Nephron (organoid): ENCODE measurements around the gene SCYL3.
"Not testable (repeated sequence)": the region's sequence is repeated elsewhere in the genome, so short reads cannot be mapped to it uniquely, and the experiment has no call there.

ENCODE experiments used
- H3K27ac Mint-ChIP-seq, 3 experiments: 2 replicates each; pipeline ENCODE4 v1.8.0; 2020; ENCODE audit warnings: mixed read lengths in 3 of 3, mild to moderate bottlenecking in 2 of 3, moderate library complexity in 1 of 3
- H3K27me3 Mint-ChIP-seq: 2 replicates; pipeline ENCODE4 v1.8.0; 2021; ENCODE audit warnings: low read depth, mild to moderate bottlenecking, moderate library complexity, mixed read lengths
- H3K36me3 Mint-ChIP-seq: 2 replicates; pipeline ENCODE4 v1.8.0; 2020; ENCODE audit warnings: low read depth, mixed read lengths
- H3K4me1 Mint-ChIP-seq: 2 replicates; pipeline ENCODE4 v1.8.0; 2020; ENCODE audit warnings: mixed read lengths
- H3K4me3 Mint-ChIP-seq, 3 experiments: 2 replicates each; pipeline ENCODE4 v1.8.0; 2020; ENCODE audit warnings: mild to moderate bottlenecking in 3 of 3, mixed read lengths in 3 of 3, moderate library complexity in 2 of 3
- H3K9me3 Mint-ChIP-seq: 2 replicates; pipeline ENCODE4 v1.8.0; 2020; ENCODE audit warnings: mixed read lengths
- TF ChIP-seq, protein P1 (sequence below), 3 experiments: fragments of 200-600 bp; sonication (generic); IDR thresholded peaks; one replicate each; pipeline ENCODE4 v1.5.0; 2021; ENCODE audit warnings: antibody characterized with exemption in 3 of 3; ENCODE audit not compliant: unreplicated experiment in 3 of 3

Gene SCYL3

GRCh38 chr1:169872906-169873305 lies 20.8 kb downstream of the SCYL3 start:
- Mint-ChIP-seq H3K4me3 (no peak overlapping the region), H3K4me1 (no peaks in the 10 kb centered on the region), H3K27me3 (no peaks in the 10 kb centered on the region), H3K27ac (no peak overlapping the region), H3K36me3 (peaks cover 88% of the 10 kb centered on the region), H3K9me3 (peaks cover 17% of the 10 kb centered on the region)
- TF ChIP-seq, protein P1, sequence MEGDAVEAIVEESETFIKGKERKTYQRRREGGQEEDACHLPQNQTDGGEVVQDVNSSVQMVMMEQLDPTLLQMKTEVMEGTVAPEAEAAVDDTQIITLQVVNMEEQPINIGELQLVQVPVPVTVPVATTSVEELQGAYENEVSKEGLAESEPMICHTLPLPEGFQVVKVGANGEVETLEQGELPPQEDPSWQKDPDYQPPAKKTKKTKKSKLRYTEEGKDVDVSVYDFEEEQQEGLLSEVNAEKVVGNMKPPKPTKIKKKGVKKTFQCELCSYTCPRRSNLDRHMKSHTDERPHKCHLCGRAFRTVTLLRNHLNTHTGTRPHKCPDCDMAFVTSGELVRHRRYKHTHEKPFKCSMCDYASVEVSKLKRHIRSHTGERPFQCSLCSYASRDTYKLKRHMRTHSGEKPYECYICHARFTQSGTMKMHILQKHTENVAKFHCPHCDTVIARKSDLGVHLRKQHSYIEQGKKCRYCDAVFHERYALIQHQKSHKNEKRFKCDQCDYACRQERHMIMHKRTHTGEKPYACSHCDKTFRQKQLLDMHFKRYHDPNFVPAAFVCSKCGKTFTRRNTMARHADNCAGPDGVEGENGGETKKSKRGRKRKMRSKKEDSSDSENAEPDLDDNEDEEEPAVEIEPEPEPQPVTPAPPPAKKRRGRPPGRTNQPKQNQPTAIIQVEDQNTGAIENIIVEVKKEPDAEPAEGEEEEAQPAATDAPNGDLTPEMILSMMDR (IDR thresholded peaks at IDR 0.05; ENCODE audit: unreplicated experiment in 3 of 3): no peak

GRCh38 chr1:169871988-169872387 lies 21.7 kb downstream of the SCYL3 start:
- H3K27ac Mint-ChIP-seq, H3K4me1 Mint-ChIP-seq, H3K4me3 Mint-ChIP-seq, H3K27me3 Mint-ChIP-seq: not testable (repeated sequence)
- H3K9me3 Mint-ChIP-seq: peaks cover 17% of the 10 kb centered on the region
- H3K36me3 Mint-ChIP-seq: peaks cover 89% of the 10 kb centered on the region

DNA sequence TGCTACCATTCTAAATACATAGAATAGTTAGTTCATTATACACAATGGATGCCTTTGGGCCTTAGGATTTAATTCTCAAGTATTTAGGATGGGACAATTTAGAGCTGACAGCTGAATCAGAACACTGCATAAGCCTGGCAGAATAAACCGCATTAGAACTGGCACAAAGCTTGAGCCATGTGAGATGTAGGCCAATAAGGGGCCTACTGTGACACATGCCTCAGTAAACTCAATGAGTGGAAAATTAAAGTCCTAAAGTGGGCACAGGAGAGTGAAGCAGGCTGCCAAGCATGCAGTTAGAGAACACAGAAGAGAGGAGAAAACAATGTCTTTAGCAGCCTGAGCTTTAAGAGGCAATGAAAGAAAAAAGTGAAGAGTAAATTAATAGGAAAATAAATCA lies 24.3 kb downstream of the SCYL3 start:
- TF ChIP-seq, protein P1 (IDR thresholded peaks at IDR 0.05; ENCODE audit: unreplicated experiment in 3 of 3): no peak
- Mint-ChIP-seq H3K4me1 (no peaks in the 10 kb centered on the region), H3K4me3 (no peak overlapping the region), H3K27me3 (no peaks in the 10 kb centered on the region), H3K9me3 (peaks cover 17% of the 10 kb centered on the region), H3K27ac (no peak overlapping the region), H3K36me3 (peaks cover 89% of the 10 kb centered on the region)

DNA sequence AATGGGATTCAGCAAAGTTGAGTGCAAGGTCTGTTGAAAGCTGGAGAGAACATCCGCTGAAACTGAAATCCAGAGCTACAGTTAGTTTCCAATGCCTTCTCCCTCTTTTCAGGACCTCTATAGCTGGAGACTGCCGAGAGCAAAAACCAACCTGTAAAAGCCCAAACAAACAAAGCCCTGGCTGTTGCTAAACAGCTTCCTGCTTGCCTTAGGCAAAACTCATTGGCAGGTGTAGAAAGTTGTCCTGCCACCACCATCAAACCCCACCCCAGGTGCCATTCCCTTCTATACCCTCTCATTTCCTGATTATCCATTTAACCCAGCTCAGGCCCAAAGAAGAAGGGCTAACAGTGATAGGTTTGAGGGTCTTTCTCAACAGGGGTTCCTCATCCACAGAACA lies 24.7 kb downstream of the SCYL3 start:
- TF ChIP-seq, protein P1 (IDR thresholded peaks at IDR 0.05; ENCODE audit: unreplicated experiment in 3 of 3): no peak
- H3K9me3 Mint-ChIP-seq: peaks cover 17% of the 10 kb centered on the region
- peaks cover 88% of the 10 kb centered on the region for H3K36me3 Mint-ChIP-seq
- H3K4me3 Mint-ChIP-seq: no peak overlapping the region
- no peak overlapping the region for H3K27ac Mint-ChIP-seq
- H3K27me3 Mint-ChIP-seq: no peaks in the 10 kb centered on the region
- no peaks in the 10 kb centered on the region for H3K4me1 Mint-ChIP-seq

DNA sequence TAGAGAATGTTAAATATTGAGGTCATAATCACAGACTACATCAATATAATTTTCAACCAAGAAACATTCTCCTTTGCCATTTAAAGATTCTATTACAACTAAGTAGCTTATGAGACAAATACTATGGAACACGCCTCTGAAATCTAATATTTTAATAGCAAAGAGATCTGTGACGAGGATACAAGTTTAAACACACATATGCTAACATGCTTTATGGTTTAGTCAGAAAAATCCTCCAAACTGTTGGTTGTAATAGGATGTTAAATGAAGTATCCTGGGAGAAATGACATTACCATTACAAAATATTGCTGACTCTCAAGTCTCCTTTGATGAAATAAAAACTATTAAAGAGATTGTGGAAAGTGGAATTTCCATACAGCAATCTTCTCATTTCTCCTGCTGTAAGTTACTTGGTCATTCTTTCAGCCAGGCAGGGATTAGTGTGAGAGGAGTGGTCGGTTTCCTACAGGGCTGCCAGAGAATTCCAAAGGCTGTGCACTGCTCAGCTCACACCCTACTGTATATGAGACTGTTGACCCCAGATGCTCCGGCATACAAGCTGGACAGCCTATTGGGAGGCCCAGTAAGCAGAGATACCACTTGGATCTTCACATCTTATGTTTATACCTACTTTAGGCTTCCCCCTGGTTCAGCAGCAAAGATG lies 26.6 kb downstream of the SCYL3 start:
- H3K4me1 Mint-ChIP-seq: no peaks in the 10 kb centered on the region
- TF ChIP-seq, protein P1 (IDR thresholded peaks at IDR 0.05; ENCODE audit: unreplicated experiment in 3 of 3): no peak
- H3K27ac Mint-ChIP-seq: no peak overlapping the region
- H3K36me3 Mint-ChIP-seq: peaks cover 84% of the 10 kb centered on the region
- peaks cover 7% of the 10 kb centered on the region for H3K9me3 Mint-ChIP-seq
- H3K4me3 Mint-ChIP-seq: no peak overlapping the region
- no peaks in the 10 kb centered on the region for H3K27me3 Mint-ChIP-seq

- peaks cover 4% of the 10 kb centered on the region for H3K9me3 Mint-ChIP-seq
- H3K36me3 Mint-ChIP-seq: peaks cover 81% of the 10 kb centered on the region
- no peaks in the 10 kb centered on the region for H3K27me3 Mint-ChIP-seq
- TF ChIP-seq, protein P1 (IDR thresholded peaks at IDR 0.05; ENCODE audit: unreplicated experiment in 3 of 3): no peak
- no peak overlapping the region for H3K4me3 Mint-ChIP-seq
- no peak overlapping the region for H3K27ac Mint-ChIP-seq
- H3K4me1 Mint-ChIP-seq: no peaks in the 10 kb centered on the region
These were observed 27.1 kb downstream of the SCYL3 start for GRCh38 chr1:169866577-169866976.

DNA sequence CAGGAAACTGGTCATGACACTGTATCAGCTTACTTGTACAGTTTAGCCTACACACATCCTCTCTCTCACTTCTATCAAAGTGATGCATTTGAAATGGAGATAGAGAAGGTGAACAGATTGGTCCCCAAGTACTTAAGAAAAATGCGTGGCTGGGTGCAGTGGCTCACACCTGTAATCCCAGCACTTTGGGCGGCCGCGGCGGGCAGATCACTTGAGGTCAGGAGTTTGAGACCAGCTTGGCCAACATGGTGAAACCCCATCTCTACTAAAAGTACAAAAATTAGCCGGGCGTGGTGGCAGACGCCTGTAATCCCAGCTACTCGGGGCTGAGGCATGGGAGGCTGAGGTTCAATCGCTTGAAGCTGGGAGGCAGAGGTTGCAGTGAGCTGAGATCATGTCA lies 29.2 kb downstream of the SCYL3 start:
- not testable (repeated sequence) for H3K4me3 Mint-ChIP-seq, H3K4me1 Mint-ChIP-seq, H3K27me3 Mint-ChIP-seq, H3K27ac Mint-ChIP-seq, H3K9me3 Mint-ChIP-seq
- H3K36me3 Mint-ChIP-seq: peaks cover 74% of the 10 kb centered on the region
